Measurements from ENCODE around the gene SLC2A4RG.

GRCh38 chr20:63769891-63770474, 30.4 kb downstream of the SLC2A4RG start:
- no peak for TF ChIP-seq CTCF (IDR thresholded peaks at IDR 0.05 in 8 of 11, conservative IDR thresholded peaks at IDR 0.05 in 3 of 11)
- no peak for TF ChIP-seq POLR2AphosphoS5 (IDR thresholded peaks at IDR 0.05)

All from spleen (tissue), 7 donors.